Mononuclear cell (primary cell): Measurements from ENCODE around the gene IL18. TPM values are rescaled to one million over a fixed set of nuclear protein-coding genes. Genes with fewer than 3 reads are reported as not detected.

ENCODE experiments used
- H3K27me3 ChIP-seq: 2 replicates; pipeline ENCODE4 v1.6.0; 2011; ENCODE audit warnings: low read length, control low read depth; ENCODE audit not compliant: insufficient read depth
- H3K4me1 ChIP-seq: 2 replicates; pipeline ENCODE4 v1.5.1; 2011; ENCODE audit warnings: mild to moderate bottlenecking, low read length, control low read depth; ENCODE audit not compliant: insufficient read depth
- H3K4me3 ChIP-seq: 2 replicates; pipeline ENCODE4 v1.5.1; 2011; ENCODE audit warnings: mild to moderate bottlenecking, low read length, moderate library complexity
- H3K9me3 ChIP-seq: 2 replicates; pipeline ENCODE4 v1.5.1; 2011; ENCODE audit warnings: low read depth, mild to moderate bottlenecking, control low read depth, low read length
- total RNA-seq: library from RNA; depleted of rRNA; stranded (reverse); fragments of >200 nt; gene quantifications from one replicate; pipeline ENCODE4 v1.2.3, GENCODE V29; 2012

IL18 gene
- total RNA-seq, 1 donor = 13.0 TPM

DNA sequence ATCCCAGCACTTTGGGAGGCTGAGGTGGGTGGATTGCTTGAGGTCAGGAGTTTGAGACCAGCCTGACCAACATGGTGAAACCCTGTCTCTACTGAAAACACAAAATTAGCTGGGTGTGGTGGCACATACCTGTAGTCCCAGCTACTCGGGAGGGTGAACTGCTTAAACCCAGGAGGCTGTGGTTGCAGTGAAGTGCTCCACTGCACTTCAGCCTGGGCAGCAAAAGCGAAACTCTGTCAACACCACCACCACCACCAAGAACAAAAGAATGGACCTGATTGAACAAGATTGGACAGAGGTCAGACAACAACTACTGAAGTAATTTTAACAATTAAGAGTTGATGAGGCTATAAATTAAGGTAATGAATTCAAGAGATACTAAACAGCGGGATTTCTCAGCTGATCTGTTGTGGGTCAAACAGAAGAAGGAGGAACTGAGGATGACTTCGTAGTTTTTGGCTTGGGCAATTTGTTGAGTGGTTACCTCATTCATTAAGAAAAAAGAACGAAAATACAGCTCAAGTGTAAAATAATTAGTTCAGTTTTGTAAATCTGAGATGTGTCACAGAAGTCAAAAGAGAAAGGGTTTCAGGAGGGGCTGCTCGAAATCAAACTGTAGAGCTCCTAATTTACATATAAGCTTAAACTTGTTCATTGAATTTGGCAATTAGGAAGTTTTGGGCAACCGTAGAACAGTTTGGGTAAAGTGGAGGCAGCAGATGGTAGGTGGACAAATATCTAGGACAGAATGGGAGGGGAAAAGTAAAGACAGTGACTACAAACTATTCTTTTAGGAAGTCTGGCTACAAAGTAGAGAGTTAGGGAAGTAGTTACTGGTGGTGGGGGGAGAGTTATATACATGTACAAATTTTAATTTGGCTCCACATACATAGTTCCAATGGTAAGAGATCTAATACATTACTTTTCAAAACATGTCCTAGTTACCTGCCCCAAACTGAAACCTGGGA, 4.5 kb downstream of the IL18 start:
- Histone ChIP-seq H3K9me3 (no peaks in the 10 kb centered on the region), H3K4me1 (peaks cover 43% of the 10 kb centered on the region), H3K27me3 (no peaks in the 10 kb centered on the region), H3K4me3 (no peak overlapping the region)

DNA sequence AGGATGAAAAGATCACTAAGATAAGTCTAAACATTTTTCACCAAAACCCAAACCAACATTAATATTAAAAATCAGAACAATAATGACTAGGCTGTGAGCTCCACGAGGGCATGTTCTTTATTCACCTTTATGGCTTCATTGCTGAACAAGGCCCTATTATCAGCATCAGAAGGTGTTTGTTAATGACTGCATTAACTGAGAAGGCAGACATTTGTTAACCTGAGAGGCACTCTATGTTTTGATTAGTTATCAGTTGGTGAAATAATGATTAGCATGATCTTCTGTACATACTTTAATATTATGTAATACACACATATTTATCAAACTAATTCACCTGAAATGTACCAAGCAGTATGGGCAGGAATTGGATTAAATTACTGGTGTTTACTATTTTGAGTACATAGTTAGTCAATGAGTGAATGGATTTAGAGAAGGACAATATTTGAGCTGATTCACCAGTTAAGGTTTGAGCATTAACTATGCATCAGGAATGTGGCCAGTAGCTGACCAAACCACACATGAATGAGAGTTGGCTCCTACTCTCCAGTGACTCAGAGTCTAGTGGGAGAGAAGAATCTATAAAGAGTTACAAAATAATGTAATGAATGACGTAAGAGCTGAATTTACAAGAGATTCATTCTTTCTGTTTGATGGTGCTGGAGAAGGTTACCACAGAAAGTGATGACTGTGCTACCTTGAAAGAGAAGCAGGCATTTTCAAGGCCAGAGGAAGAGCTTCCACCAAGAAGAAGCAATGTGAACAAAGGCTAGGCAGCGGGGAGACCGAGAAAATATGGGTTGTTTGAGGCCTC, 6.7 kb downstream of the IL18 start:
- H3K27me3 ChIP-seq = no peaks in the 10 kb centered on the region
- H3K4me3 ChIP-seq = no peak overlapping the region
- peaks cover 27% of the 10 kb centered on the region for H3K4me1 ChIP-seq
- no peaks in the 10 kb centered on the region for H3K9me3 ChIP-seq

DNA sequence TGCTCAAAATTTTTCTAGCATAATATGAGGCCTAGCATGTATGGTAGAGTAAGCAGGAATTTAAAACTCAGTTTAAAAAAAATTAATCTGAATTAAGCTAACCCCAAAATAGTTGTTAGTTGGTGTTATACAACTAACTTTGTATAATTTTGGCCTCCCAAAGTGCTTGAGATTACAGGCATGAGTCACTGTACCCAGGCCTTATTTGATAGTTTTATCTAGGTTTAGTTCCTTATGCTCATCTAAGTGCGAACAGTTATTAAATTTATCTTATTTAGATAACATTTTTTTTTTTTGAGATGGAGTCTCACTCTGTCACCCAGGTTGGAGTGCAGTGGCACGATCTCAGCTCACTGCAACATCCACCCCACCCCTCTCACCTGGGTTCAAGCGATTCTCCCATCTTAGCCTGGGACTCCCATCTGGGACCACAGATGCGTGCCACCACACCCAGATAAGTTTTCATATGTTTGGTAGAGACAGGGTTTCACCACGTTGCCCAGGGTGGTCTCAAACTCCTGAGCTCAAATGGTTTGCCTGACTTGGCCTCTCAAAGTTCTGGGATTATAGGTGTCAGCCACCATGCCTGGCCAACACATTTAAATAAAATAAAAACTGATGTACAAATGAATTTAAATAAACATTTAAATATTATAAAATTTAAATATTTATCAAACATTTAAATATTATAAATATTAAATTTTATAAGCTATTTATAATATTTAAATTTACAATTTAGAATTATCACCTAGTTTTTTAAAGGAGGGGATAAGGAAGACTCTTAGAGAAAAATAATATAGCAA, 7.5 kb downstream of the IL18 start:
- peaks cover 24% of the 10 kb centered on the region for H3K4me1 ChIP-seq
- H3K9me3 ChIP-seq = no peaks in the 10 kb centered on the region
- no peaks in the 10 kb centered on the region for H3K27me3 ChIP-seq
- H3K4me3 ChIP-seq = no peak overlapping the region

DNA sequence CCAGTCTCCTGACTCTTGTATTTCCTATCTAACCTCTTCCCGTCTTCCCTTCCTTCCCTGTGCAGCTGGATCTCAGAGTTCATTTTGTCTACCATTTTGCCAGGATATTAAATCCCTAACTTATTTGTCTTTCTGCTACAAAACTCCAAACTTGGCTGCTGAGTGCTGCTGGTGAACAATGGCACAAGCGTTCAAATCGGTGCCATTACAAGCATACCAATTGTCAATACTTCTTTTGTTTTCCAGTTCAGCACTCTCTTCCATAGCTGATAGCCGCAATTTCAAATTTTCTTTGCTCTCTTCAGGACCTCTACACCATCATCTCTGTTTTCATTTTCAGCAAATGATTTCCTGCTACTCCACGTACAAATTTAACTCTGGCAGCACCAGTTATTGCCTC, 13.4 kb downstream of the IL18 start:
- no peaks in the 10 kb centered on the region for H3K4me1 ChIP-seq
- H3K27me3 ChIP-seq = no peaks in the 10 kb centered on the region
- H3K9me3 ChIP-seq = no peaks in the 10 kb centered on the region
- no peak overlapping the region for H3K4me3 ChIP-seq

DNA sequence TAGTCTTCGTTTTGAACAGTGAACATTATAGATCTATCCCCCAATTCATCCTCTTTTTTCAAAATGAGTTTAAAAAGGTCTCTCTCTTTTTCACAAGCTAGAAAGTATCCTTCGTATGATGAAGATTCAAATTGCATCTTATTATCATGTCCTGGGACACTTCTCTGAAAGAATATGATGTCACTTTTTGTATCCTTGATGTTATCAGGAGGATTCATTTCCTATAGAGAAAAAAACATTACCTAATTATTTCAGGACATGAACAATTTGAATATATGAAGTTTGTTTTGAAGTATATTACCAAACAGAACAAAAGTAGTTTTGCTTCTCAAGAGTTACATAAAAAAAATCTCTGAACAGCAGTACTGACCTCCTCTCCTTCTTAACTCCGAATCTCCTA, 20.3 kb downstream of the IL18 start:
- no peak overlapping the region for H3K4me3 ChIP-seq
- peaks cover 8% of the 10 kb centered on the region for H3K4me1 ChIP-seq
- peaks cover 8% of the 10 kb centered on the region for H3K9me3 ChIP-seq
- H3K27me3 ChIP-seq = no peaks in the 10 kb centered on the region

DNA sequence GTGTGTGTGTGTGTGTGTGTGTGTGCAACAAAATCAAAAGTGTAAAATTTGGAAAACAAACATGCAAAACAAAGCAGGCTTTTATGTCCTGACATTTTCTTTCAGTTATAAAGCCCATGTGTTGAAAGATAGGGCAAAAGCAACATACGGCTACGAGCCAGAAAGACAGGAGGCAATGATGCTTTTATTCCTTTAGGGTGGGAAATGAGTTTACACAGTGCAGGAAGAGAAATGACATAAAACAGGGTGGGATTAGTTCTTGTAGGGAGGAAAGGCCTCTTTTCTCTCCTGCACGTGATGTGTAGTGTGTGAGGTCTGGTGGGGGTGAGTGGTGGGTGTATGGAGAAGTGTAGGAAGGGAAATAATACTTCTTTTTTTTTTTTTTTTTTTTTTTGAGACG, 29.4 kb downstream of the IL18 start:
- Histone ChIP-seq H3K9me3 (no peaks in the 10 kb centered on the region), H3K4me1 (peaks cover 8% of the 10 kb centered on the region), H3K4me3 (no peak overlapping the region), H3K27me3 (no peaks in the 10 kb centered on the region)

DNA sequence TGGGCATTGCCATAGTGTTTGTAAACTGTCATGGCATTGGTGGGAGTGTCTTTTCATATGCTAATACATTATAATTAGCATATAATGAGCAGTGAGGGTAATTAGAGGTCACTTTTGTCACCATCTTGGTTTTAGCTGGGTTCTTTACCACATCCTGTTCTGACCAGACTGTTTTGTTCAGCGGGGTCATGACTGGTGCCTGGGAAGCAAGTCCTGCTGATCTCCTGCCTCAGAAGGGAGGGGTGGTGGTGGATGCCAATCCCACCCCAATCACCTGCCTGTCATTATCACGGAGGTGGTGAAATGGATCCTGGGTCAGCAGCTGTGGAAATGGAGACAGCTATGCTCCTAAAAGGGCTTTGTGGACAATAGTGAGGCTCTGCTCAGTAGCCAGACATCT, 31.2 kb downstream of the IL18 start:
- no peaks in the 10 kb centered on the region for H3K27me3 ChIP-seq
- no peak overlapping the region for H3K4me3 ChIP-seq
- no peaks in the 10 kb centered on the region for H3K9me3 ChIP-seq
- H3K4me1 ChIP-seq = peaks cover 14% of the 10 kb centered on the region

DNA sequence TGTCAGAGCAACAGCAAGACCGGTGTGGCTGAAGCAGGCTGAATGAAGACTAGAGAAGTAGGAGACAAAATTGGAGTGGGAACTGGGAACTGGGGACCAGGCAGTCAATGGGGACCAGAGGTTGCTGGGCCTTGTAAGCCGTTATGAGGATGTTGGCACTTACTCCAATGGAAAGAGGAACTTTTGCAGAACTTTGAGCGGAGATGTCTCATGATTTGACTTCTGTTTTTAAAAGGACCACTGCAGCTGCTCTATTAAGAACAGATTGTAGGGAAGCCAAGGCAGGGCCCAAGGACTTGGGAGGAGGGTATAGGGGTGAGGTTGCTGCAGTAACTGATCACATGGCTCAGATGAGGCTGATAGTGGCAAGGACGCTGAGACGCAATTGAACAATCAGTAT, 34.2 kb downstream of the IL18 start:
- Histone ChIP-seq H3K27me3 (no peaks in the 10 kb centered on the region), H3K4me1 (peaks cover 14% of the 10 kb centered on the region), H3K4me3 (no peak overlapping the region), H3K9me3 (no peaks in the 10 kb centered on the region)

DNA sequence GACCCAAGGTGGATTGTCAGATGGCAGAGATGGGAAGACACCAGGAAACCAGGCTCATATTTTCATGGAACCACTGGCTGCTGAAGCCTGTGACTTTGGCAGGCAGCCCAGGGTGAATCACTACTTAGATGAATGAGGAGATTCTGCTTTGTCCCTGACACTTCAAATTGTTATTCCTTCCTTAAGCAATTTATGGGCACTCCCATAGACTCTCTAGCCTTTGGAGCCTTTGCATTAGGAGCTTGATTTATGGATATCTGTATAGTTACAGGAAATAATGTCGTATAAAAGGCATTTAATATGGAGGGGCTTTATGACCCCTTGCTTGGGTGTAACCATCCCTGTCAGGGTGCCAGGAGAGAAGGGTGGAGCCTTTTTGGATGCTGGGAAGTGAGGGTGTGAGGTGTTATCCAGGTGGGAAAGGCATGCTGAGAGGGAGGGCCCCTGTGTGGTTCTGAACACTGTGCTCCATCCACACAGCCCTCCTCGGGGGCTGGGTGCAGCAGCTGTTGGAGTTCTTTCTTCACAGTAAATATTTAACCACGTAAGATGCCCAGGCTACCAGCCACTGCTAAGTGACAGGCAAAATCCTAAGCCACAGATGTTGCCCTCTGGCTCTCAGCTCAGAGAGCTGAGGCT, 35.3 kb downstream of the IL18 start:
- Histone ChIP-seq H3K27me3 (no peaks in the 10 kb centered on the region), H3K4me3 (no peak overlapping the region), H3K9me3 (no peaks in the 10 kb centered on the region), H3K4me1 (peaks cover 14% of the 10 kb centered on the region)

DNA sequence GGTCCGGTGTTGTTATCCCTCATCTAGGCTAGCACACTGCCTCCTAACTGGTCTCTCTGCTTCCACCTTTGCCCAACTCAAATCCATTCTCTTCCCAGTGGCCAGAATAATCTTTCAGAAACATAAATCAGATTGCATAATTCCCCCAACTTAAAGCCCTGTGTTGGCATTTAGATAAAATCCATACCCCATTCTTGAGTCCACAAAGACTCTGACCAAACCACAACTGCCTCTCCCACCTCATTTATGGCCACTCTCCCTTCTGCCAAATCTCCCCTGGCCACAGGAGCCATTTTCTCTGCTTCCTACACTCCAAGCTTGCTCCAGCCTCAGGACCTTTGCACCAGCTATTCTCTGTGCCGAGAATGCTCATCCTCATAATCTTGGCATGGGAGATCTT, 36.8 kb downstream of the IL18 start:
- H3K4me1 ChIP-seq = peaks cover 14% of the 10 kb centered on the region
- no peaks in the 10 kb centered on the region for H3K9me3 ChIP-seq
- H3K4me3 ChIP-seq = no peak overlapping the region
- no peaks in the 10 kb centered on the region for H3K27me3 ChIP-seq

DNA sequence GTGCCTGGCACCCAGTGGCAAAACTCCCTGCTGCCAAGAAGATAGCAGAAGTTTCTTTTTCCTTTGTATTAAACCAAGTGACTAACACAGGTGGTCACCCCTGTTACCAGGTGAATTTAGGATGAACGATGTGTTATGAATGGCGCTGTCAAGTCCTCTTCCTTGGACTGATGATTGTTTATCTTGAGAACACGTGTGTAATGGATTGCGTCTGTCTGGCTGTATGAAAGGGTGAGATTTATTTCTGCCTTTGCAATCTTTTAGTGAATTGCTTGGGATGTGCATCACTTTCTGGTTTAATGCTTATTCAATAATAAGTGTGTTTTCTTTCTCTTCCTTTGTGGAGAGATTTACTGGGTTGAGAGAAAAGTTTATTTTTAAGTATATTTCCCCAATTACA, 40.8 kb downstream of the IL18 start:
- Histone ChIP-seq H3K9me3 (no peaks in the 10 kb centered on the region), H3K4me3 (no peak overlapping the region), H3K4me1 (peaks cover 16% of the 10 kb centered on the region), H3K27me3 (no peaks in the 10 kb centered on the region)

DNA sequence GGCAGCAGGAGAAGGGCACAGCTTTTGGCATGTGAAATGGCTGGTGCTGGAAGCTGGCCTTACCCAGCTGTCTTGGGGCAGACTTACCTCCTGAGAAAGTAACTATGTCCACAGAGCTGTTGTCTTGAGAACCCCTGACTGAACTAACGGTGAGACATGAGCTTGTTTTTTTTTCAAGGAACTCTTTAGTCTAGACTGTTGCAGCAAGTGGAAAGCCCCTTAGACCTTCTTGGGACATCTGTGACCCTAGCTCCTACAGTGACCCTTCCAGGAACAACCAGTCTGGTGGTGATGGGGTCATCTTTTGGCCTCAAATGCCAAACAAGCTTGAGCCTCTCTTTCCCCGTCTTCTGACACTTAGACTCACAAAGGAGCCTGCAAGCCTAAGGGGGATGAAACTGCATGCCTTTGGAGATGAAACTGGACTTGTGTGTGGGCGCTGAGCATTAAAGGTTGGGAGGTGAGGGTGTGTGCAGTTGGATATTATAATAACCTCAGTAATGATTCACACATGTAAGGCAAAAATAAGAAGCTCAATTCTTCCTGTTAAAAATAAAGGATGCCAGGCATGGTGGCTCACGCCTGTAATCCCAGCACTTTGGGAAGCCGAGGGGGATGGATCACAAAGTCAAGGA, 41.8 kb downstream of the IL18 start:
- no peak overlapping the region for H3K4me3 ChIP-seq
- H3K4me1 ChIP-seq = peaks cover 16% of the 10 kb centered on the region
- H3K9me3 ChIP-seq = no peaks in the 10 kb centered on the region
- H3K27me3 ChIP-seq = no peaks in the 10 kb centered on the region

DNA sequence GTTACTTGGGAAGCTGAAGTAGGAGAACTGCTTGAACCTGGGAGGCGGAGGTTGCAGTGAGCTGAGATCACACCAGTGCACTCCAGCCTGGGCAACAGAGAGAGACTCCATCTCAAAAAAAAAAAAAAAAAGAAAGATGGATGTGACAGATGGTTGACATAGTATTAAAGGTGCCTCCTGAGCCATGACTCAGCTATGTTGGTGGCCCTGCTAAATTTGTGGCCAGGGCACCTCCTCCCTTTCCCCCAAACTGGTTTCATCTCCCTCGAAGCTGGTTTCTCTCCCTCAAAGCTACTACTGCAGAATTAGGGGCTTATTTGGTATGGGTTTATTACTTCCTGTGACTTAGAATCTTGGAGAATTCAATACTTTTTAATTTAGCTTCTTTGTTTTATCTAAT, 45.7 kb downstream of the IL18 start:
- peaks cover 19% of the 10 kb centered on the region for H3K4me1 ChIP-seq

DNA sequence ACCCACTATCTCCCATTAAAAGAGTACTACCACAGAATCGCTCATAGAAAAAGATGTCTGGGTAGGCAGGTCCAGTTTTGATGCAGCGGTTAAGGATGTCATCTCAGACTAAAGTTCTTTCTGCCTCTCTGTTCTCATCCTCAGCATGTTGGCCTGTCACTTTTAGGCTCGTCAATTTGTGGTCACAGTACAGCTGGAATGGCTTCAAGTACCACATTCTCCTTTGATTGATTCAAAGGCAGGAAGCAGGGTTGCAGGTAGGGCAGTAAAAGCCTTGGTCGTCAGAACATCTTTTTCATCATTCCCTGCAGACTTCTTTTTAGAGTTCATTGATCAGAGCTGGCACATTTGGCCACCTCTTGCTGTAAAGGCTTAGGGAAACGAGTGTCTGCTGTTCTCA, 48.5 kb downstream of the IL18 start:
- Histone ChIP-seq H3K4me1 (peaks cover 12% of the 10 kb centered on the region), H3K4me3 (no peak overlapping the region), H3K9me3 (no peaks in the 10 kb centered on the region), H3K27me3 (no peaks in the 10 kb centered on the region)

More for the DNA sequence above, 45.7 kb downstream of the IL18 start:
- no peak overlapping the region for H3K4me3 ChIP-seq
- no peaks in the 10 kb centered on the region for H3K9me3 ChIP-seq
- H3K27me3 ChIP-seq = no peaks in the 10 kb centered on the region
